NCI-H2227 (cell line): Measurements from ENCODE around the gene PLEKHA7.
A peak's percentile ranks its signal among the peaks of the same experiment; 100 is the strongest.

Experiments used
- DNase-seq: peaks from one replicate; lab custom pipeline; 2025; ENCODE audit not compliant: unreplicated experiment; lab: John Stamatoyannopoulos, UW

The PLEKHA7 gene

DNA sequence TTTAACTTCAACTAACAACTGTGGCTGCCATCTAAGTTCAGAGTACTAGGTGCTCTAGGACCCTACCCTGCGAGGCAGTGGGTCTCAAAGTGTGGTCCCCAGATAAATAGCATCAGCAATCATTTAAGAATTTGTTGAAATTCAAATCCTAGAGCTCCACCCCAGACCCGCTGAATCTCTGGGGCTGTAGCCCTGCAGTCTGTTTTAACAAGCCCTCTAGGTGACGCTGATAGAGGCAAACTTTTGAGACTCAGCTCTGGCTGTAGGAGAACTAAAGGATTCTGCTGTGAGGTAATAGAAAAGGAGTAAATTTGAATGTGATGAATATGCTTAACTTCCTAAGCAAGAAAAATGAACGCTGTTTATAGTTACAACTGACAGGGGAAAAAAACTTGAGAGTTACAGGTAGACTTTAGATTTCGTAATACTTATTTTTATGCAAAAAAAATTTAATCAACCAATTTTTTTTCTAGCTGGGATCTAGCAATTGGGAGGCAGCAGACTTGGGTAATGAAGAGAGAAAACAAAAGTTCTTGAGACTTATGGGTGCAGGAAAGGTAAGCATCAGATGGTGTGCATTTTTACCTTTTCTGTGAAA, 270.0 kb downstream of the PLEKHA7 start:
- no peak for DNase-seq

DNA sequence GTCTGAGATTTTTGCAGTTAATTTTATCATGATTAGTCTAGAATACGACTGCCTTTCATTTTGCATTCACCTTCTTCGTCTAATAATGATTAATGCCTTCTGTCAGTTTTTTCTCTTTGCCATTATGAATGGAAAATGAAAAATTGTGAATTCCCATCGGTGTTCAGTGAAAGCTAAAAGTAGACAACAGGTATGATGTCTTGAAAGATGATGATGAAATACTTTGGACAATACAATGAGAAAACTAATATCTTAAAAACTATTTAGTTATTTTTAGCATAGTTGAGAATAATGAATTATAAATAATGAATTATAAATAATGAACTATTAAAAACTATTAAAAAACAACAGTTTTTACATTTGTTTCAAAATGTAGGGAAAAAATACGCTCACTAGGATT, 270.7 kb downstream of the PLEKHA7 start:
- DNase-seq: no peak

DNA sequence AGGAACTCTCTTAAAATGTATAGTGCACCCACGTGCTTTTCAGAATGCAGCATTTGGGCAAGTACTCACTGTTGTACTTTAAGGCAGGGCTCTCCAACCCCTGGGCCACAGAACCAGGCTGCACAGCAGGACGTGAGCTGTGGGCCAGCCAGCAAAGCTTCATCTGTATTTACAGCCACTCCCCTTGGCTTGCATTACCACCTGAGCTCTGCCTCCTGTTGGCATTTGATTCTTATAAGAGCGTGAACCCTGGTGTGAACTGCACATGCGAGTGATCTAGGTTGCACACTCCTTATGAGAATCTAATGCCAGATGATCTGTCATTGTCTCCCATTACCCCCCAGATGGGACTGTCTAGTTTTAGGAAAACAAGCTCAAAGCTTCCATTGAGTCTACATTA, 272.7 kb downstream of the PLEKHA7 start:
- DNase-seq: no peak

DNA sequence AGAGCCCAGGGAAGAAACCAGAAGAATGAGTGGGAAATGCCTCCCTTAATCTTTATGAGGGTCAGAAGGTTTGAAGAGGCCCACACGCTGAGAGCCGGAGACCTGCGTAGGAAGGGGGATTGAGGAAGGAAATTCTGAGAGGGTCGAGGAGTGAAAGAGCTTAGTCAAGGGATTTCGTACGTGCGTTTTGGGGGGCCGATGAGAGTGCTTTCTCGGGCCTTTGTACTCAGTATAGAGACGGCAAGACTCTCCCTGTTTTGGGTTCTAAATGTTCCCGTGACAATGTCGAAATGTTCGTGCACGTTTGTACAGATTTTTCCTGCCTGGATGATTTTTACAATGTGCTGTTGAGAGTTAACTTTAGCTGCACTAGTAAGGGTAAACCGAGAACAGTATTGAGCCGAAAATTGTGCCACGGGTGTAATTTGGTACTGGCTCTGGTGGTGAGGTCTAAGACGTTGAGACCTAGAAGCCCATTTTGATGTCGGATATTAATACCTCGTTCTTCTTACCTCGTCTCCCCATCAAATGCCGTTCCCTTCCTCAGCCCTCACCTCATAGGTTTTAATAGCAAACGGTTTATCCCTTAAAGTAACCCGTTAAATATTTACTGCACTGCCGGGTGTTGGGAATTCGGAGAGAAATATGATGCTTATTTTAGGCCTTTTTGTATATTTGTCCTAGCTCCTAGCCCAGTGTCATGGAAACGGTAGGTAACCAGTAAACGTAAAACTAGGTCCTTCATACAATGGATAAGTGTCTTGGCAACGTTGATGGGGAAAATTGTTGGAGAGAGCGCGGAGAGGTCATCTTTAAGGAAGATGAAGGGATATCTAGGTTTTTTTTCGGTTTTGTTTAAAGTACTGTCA, 275.0 kb downstream of the PLEKHA7 start:
- DNase-seq: peak; percentile 53

DNA sequence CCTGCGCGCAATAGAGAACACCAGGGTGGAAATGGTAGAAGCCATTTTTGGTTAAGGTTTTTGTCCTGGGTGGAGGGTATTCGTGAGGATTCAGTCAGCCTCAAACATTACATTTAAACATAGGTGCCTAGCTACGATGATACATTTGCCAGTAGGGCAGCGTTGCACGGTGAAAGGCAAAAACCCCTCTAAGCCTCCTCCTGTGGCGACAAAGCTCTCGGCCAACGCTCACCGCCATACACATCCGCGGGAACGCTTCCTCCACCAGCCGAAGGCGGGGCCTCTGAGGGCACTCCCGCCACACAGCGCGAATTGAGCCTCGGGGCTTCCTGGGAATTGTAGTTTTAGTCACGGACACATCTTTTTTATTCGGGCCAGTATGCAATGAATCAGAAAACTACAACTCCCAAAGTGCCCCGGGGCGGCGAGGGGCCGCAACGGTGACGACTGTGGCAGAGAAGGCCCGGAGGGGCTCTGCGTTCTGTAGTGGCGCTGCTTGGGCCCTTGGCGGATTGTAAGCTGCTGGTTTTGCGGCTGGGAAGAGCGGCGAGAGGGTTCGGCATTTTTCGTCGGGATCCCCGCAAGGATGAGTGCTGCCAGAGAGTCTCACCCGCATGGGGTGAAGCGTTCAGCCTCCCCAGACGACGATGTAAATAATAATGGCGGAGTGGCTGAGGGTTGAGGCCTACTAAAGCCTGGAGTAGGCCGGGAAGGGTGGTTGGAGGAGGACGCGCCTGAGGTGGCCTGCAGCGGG, 275.8 kb downstream of the PLEKHA7 start, which contains the start of gene C11orf58:
TSS of gene C11orf58 (plus strand) at position 455 of the 754 bp plus-strand sequence. CDS start at position 587, 132 bp downstream.
- DNase-seq: peak; percentile 99

DNA sequence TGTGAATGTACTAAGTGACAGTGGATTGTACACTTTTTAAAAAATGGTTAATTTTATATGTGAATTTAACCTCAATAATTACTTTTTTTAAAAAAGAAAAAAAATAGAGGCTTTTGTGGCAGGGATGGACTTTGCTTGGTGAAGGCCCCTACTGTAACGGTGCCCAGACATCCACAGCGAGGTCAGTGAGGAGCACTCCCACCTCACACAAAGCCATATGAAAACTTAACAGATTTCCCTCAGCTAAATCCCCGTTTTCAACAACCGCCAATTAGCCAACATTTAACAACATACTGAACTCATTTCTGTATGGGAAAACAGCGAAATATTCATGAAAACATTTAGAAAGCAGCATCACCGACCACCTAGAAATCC, 276.4 kb downstream of the PLEKHA7 start:
- no peak for DNase-seq
